ENCODE results near the gene ATP2A3.

DNA sequence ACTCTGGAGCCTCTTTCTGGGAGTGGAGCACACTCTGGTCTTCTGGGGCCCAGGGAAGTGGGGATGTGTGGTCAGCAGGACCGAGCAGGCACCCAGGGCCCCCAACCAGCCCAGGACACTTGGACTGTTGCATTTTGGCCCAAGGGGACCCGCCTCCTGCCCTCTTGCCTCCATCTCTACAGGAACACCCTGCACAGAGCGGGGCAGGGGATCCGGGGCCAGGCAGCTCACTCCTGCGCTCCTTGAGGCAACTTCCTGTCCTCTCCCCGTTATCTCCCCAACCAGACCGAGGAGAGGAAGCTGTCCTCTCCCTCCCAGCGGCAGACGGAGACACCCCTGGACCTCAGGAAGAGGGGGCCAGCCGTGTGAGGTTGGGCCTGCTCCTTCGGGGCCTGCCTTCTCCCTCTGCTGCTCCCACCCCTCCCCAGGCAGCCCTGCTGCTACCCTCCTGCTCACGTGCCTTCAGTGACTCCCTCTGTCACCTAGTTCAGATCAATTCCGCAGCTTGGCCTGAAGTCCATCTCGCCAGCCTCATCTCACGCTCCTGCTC is 10.0 kb upstream of the ATP2A3 start:
- TF ChIP-seq, protein P1, sequence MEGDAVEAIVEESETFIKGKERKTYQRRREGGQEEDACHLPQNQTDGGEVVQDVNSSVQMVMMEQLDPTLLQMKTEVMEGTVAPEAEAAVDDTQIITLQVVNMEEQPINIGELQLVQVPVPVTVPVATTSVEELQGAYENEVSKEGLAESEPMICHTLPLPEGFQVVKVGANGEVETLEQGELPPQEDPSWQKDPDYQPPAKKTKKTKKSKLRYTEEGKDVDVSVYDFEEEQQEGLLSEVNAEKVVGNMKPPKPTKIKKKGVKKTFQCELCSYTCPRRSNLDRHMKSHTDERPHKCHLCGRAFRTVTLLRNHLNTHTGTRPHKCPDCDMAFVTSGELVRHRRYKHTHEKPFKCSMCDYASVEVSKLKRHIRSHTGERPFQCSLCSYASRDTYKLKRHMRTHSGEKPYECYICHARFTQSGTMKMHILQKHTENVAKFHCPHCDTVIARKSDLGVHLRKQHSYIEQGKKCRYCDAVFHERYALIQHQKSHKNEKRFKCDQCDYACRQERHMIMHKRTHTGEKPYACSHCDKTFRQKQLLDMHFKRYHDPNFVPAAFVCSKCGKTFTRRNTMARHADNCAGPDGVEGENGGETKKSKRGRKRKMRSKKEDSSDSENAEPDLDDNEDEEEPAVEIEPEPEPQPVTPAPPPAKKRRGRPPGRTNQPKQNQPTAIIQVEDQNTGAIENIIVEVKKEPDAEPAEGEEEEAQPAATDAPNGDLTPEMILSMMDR (IDR thresholded peaks at IDR 0.05): no peak
- no peak for TF ChIP-seq POLR2A (IDR thresholded peaks at IDR 0.05)
